ENCODE measurements around the gene DND1.
"Not testable (repeated sequence)": the region's sequence is repeated elsewhere in the genome, so short reads cannot be mapped to it uniquely, and the experiment has no call there.

Gene DND1

DNA sequence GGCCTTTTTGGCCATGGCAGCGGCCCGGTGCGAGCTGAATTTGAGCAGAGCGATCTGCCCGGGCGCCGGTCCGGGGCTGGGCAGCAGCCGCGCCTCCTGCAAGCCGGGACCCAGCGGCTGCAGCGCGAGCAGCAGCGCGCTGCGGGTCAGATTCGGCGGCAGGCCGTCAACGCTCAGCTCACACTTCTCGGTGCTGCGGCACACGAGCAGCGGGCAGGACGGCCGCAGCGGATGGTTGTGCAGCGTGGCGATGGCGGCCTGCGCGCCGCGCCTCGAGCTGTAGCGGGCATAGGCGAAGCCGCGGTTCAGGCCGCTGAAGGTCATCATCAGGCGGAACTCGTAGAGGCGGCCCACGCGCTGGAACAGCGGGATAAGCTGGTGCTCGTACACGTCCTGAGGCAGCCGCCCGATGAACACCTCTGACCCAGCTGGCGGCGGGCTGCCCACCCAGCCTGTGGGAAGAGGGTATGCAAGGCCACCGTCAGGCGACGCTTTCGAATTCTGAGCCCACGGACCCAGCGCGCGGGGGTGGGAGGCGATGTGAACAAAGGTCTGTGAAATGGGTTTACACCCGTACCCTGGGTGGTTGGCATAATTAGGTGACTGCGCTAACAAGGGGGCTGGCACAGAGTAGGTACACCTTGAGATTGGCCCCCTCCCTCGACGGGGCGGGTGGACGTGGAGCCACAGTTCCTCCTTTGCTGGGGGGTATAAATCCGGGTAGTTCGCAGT is 755 bp downstream of the DND1 start:
- no peak for DNase-seq (ENCODE audit: low read depth in 2 of 2)

DNA sequence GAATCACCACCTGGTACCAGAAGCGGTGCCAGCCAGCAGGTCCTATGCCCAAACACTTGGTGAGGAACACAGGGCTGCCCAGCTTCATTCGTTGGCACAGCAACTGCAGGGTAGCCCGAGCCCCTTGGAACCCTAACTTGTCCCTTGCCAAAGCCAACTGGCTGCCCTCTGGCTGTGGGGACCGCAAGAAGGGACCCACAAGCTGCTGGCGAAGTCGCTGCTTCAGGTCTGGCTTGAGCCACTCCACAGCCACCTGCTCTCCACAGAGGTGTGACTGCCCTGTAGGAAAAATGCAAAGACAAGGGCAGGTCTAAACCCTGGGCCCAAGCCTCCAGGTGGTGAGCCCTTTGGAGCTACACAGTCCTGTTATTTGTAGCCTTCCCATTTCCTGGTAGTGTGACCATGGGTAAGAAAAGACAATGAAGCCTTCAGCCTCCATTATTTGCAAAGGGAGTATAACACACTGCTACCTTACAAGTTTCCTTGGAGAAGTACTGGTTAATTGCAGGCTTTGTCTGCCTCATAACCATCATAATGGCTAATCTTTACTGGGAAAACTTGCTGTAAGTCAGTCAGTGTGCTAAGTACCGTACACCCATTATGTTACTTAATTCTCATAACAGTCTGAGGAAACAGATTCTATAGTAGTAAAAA is 1.8 kb downstream of the DND1 start:
- DNase-seq (ENCODE audit: low read depth in 2 of 2), result no peak

DNA sequence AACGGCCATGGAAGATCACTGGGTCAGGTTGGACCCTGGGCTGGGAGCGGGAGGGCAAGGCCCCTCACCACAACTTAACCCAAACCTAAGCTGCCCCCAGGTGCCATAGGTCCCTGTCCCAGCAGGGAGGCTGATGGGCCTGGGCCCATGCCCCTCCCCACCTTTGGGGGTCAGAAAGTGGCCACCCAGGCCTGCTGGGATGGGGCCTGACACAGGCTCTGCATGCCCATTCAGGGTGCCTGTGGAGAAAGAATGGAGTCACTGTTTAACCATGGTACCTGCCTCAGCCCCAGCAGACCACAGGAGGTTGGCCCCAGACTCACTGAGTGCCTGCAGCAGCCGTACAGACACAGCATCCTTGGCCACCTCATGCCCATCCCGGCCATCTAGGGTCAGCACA is 2.3 kb downstream of the DND1 start:
- not testable (repeated sequence) for DNase-seq (ENCODE audit: low read depth in 2 of 2)

DNA sequence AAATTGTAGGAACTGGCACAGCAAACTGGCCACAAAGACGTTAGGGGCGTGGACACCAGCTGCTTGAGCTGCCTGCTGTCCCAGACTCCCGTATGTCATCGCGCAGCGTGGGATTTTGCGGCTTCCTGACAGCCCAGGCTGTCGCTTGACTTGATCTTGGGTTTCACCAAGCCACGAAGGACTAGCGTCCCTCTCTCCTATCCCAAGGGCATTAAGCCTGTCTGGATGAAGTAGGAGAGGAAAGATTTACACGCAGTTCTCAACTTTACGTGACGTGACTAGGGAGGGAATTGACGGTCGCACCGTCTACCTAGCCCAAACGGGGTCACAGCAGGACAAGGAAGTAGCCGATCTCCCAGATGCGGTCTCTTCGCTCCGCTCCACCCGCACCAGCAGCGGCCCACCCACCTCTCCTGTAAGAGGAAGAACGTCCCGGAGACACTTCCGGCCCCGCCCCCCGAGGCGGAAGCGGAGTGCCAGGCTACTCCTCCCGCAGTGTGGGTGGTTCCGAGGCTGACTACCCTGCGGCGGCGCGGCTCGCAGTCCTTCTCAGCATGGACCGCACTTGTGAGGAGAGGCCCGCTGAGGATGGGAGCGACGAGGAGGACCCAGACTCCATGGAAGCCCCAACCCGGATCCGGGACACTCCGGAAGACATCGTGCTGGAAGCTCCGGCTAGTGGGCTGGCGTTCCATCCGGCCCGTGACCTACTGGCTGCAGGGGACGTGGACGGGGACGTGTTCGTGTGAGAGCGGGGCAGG is 8.8 kb downstream of the DND1 start, which contains the start of gene WDR55:
WDR55 (plus strand) TSS at position 546 of the 761 bp plus-strand sequence; CDS start at position 555, 9 bp downstream.
- DNase-seq (ENCODE audit: low read depth in 2 of 2), result peak; percentile 90 to 96

DNA sequence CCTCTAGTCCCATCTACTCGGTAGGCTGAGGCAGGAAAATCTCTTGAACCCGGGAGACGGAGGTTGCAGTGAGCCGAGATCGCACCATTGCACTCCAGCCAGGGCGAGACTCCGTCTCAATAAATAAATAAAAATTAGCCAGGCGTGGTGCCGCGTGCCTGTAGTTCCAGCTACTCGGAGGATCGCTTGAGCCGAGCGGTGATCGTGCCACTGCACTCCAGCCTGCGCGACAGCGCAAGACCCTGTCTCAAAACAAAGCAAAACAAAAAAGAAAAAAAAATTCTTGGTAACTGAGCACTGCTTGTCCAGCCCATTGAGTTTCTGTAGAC is 9.4 kb downstream of the DND1 start:
- DNase-seq (ENCODE audit: low read depth in 2 of 2), result no peak

DNA sequence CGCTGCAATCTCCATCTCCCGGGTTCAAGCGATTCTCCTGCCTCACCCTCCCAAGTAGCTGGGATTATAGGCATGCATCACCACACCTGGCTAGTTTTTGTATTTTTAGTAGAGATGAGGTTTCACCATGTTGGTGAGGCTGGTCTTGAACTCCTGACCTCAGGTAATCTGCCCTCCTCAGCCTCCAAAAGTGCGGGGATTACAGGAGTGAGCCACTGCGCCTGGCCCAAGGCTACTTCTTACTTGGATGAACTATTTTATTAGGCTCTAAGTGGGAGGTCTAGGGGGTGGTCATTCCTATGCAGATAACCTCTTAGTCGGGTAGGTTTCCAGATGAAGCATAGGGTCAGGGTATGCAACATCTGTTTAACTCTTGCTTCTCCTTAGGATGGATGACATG is 13.0 kb downstream of the DND1 start:
- DNase-seq (ENCODE audit: low read depth in 2 of 2), result not testable (repeated sequence)

DNA sequence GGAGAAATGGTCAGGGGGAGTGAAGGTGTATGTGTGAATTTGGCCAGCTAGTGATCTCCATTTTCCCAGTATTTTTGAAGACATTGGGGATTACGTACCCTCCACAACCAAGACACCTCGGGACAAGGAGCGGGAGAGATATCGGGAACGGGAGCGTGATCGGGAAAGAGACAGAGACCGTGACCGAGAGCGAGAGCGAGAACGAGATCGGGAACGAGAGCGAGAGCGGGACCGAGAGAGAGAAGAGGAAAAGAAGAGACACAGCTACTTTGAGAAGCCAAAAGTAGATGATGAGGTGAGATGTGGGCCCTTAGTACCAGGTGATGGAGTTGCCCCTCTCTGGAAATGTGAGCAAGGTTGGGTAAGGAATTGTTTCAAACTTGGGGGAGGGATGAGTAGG is 14.5 kb downstream of the DND1 start:
- no peak for DNase-seq (ENCODE audit: low read depth in 2 of 2)

DNA sequence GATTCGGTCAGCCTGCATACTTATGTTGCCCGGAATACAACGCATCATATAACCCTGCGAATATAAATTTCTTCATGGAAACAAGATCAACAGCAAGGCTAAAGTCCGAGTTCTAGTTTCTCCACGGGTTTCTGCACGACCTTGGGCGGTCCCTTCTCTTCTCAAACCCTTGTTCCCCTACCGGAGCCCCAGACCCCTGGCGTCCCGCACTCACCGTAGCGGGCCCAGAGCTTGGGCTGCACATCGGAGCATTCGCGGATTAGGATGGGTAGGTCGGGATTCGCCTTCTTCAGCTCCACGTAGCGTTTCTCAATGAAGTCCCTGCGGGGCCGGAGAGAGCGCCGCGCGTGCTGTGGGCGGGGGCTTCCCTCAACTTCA is 26.3 kb downstream of the DND1 start:
- DNase-seq (ENCODE audit: low read depth in 2 of 2), result no peak

DNA sequence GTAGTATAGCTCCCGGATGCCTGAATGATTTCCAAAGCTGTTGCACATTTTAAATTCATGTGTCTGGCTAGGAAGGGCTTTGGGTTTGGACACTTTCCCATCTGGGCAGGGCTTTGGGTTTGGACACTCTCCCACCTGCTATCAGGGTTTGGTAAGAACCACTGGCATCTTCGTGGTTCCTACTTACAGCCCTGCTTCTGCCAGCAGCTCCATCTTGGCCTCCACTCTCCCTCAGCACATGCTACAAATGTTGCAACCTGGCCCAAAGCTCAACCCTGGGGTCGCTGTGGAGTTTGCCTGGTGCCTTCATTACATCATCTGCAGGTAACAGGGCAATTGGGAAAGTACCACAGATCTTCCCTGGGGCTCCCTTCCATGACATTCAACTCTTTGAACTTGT is 30.7 kb downstream of the DND1 start:
- DNase-seq (ENCODE audit: low read depth in 2 of 2), result no peak

DNA sequence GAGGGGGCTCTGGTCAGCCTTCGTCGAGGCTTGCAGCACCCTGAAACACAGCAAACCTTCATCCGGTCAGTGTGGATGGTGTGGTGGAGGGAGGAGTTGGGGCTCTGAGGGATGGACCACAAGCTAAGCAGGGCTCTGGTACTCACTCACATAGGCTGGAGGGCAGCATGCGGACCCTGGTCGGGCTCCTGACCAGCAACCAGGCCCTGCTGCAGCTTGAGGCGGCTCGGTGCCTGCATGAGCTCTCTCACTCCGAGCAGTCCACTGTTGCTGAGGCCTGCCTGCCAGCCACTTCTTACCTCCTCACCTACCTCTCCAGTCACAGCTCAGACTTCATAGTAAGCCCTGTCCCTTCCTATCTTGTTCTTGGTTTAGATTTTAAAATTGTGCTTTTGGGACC is 31.7 kb downstream of the DND1 start:
- DNase-seq (ENCODE audit: low read depth in 2 of 2), result no peak

DNA sequence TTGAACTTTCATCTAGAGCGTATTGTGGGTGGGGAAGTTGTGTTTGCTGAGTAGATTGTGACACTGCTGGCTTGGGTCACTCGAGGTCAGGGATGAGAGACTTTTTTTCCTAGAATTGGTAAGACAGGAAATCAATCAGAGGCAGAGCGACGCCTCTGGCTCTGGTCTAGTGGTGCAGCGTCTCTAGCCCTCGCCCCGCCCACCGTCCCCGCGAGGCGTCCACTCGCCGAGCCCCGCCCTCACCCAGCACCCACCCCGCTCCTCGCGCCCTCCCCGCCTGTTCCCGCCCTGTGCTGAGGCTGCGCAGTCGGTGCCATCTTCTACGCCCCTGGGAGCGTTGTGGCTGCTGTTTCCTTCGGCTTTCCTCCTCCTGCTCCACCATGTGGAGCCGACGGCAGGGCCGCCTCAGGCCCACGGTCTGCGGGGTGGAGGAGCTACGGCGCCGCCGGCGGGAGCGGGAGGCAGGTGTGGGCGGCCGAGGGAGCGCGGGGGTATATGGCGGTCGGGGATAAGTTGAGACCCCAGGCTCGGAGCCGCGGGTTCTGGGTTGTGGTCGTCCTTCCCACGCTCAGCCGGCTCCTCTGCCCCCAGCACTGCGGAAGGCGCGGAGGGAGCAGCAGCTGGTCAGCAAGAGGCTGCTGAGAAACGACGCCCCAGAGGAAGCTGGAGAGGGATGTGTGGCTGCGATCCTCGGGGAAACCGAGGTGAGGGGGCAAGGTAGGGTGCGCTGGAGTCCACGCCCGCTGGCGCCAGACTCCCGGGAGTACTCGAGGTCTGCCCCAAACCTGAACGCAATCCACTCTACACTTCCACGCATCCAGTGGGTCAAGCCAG is 34.0 kb downstream of the DND1 start, which contains the start of gene TMCO6:
TMCO6 (plus strand) TSS at position 304 of the 834 bp plus-strand sequence; CDS start at position 381, 77 bp downstream.
- DNase-seq (ENCODE audit: low read depth in 2 of 2), result peak; percentile 91 to 98

DNA sequence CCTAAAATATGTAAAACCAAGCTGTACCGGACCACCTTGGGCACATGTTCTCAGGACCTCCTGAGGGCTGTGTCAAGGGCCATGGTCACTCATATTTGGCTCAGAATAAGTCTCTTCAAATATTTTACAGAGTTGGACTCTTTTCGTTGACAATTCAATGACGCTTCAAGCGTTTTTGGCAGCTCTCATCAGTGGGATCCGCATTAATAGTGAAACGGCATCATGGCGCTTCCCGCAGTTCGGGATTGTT is 34.6 kb downstream of the DND1 start:
- DNase-seq (ENCODE audit: low read depth in 2 of 2), result not testable (repeated sequence)

DNA sequence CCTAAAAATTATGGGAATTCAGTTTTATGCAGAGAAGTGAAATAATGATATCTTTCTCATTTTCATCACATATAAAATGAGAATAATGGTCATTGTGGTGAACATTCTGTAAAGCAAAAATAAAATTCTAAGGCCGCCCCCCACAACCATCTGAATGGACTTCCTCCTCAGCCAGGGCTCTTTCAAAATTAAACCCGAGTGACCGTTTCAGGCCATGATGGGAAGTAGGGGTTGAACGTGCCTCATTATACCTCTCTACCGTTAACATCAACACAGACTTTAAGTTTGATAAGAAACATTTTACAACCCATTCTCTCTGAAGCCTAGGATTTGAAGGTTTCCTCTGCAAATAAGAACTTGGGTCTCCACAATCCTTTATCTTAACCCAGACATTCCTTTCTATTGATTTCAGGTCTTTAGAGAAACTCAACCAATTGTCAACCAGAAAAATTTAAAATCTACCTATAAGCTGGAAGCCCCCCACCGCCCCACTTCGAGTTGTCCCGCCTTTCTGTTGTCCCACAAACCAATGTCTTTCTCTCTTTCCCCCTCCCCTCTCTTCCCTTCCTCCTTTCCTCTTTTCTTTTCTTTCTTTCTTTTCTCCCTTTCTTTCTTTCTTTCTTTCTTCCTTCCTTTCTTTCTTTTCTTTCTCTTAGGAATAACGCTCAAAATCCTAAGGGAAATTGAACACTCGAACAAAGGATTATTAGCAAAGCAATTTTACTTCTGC is 35.8 kb downstream of the DND1 start:
- no peak for DNase-seq (ENCODE audit: low read depth in 2 of 2)

DNA sequence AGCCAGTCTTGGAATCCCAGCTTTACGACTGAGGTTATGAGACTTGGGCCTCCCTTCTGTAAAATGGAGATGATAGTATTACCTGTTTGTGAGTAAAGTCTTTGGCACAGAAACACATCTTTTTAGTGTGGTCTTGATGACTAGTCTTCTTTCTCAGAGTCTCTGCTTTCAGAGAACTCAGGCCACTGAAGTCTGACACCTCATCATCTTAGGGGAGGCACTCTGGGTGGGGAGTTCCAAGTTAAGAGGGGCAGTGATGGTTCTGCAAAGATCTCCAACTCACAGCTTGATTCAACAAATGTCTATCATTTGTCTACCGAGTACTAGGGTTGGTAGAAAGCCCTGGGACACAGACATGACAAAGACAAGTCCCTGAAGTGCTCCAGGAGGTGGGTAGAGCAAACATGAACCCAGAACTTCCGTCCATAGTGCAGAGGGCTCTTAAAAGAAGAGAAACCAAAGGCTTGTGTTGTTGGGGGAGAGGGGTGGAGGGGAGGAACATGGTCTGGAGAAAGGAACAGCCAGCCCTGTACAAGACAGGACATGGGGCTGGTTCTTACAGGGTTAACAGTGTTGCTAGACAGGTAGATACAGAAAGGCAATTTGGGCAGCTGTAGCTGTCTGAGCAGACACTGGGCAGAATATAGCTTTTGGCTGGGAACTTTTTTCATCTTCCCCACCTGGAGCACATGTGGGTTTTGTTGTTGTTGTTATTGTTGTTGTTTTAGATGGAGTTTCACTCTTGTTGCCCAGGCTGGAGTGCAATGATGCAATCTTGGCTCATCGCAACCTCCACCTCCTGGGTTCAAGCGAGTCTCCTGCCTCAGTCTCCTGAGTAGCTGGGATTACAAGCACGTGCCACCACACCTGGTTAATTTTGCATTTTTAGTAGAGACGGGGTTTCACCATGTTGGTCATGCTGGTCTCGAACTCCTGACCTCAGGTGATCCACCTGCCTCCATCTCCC is 37.8 kb downstream of the DND1 start:
- no peak for DNase-seq (ENCODE audit: low read depth in 2 of 2)

DNA sequence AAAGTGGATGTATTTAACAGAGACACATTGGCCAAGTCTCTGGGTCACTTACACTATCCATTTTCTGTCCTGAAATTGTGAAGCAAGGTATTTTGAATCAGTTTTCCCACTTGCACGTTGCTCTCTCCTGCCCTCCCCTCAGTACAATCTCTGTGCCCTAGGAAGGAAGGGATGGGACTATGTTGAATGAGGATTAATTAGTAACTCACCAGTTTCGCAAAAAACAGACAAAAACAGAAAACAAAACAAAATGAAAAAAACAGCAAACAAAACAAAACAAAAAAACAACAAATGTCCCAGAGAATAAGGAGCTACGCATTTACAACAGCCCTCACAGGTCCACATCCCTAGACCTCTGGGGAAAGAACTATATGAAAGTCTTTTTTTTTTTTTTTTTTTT is 39.3 kb downstream of the DND1 start:
- DNase-seq (ENCODE audit: low read depth in 2 of 2), result no peak

DNA sequence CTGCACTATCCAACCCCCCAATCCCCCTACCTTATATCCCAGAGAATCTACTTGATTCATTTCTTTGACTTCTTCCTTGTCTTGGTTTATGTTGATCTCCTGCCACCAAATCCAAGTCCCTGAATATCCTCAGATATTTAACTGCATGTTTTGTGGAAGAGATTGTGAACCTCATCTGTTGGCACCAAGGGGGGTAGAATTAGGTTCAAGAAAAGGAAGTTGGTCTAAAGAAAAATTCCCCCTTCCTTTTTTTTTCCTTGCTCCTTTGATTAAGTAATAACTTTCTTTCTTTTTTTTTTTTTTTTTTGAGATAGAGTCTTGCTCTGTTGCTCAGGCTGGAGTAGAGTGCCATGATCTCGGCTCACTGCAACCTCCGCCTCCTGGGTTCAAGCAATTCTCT is 39.9 kb downstream of the DND1 start:
- DNase-seq (ENCODE audit: low read depth in 2 of 2), result no peak

DNA sequence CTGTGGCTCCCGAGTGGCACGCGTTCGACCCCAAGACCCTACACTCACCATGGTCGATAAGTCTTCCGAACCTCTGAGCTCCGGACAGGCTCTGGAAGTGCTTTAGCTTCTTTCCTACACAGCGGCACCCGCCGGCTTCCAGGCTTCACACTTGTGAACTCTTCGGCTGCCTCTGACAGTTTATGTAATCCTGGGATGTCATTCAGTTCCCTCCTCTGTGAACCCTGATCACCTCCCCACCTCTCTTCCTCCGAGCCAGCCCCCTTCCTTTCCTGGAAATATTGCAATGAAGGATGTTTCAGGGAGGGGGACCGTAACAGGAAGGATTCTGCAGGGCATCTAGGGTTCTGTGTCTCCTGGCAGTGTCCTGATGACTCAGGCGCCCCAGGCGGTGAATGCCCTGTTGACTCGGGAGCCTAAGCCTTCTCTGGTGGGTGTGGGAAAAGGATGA is 40.3 kb downstream of the DND1 start, which contains the start of gene CD14:
CD14 (minus strand) TSS at position 155 of the 451 bp plus-strand sequence; CDS start at position 51, 104 bp downstream.
- no peak for DNase-seq (ENCODE audit: low read depth in 2 of 2)

DNA sequence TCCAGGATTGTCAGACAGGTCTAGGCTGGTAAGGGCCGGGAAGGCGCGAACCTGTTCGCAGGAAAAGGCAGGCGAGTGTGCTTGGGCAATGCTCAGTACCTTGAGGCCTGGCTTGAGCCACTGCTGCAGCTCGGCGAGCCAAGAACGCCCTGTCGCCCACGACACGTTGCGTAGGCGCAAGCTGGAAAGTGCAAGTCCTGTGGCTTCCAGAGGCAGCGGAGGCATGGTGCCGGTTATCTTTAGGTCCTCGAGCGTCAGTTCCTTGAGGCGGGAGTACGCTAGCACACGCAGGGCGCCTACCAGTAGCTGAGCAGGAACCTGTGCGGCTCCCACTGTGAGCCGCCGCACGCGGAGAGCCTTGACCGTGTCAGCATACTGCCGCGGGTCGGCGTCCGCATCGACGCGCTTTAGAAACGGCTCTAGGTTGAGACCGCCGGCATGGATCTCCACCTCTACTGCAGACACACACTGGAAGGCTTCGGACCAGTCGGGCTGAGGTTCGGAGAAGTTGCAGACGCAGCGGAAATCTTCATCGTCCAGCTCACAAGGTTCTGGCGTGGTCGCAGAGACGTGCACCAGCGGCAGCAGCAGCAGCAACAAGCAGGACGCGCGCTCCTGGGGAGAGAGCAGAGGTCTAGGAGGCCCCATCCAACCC is 40.9 kb downstream of the DND1 start:
- DNase-seq (ENCODE audit: low read depth in 2 of 2), result peak; percentile 28 to 43

DNA sequence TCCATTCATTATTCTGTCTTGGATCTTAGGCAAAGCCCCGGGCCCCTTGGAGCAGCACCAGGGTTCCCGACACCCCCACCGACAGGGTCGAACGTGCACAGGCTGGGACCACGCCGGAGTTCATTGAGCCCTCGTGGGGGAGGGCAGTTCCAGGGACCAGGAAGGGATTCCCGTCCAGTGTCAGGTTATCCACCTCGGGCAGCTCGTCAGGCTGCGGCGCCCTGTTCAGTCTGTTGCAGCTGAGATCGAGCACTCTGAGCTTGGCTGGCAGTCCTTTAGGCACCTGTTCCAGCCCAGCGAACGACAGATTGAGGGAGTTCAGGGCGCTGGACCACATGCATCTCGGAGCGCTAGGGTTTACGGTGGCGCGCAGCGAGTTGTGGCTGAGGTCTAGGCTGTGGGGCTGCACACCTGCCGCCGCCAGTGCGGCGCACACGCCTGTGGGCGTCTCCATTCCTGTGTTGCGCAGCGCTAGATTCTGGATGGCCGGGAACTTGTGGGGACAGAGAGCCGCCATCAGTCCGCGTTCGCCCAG is 41.5 kb downstream of the DND1 start:
- DNase-seq (ENCODE audit: low read depth in 2 of 2), result no peak

Data from stimulated activated CD4-positive, alpha-beta T cell treated with anti-CD3 and anti-CD28 coated beads, Interleukin-12 subunit alpha, Interleukin-12 subunit beta, amount 100 ng/mL, for 24 hours (primary cell).